OCI-LY3 (cell line): ENCODE measurements around the gene KRT80.

Experiments used
- EZH2phosphoT487 ChIP-seq: fragments of 200-600 bp; shearing (Covaris generic); IDR thresholded peaks from 2 replicates; pipeline ENCODE4 v1.6.1; 2018; ENCODE audit warnings: antibody characterized with exemption, mixed run types, low read depth
- TF ChIP-seq, protein P1 (sequence below): fragments of 200-600, 300-600 bp; sonication (generic); IDR thresholded peaks from 2 replicates; pipeline ENCODE4 v1.5.1; 2014; ENCODE audit warnings: antibody characterized with exemption, low read length, low read depth

DNA sequence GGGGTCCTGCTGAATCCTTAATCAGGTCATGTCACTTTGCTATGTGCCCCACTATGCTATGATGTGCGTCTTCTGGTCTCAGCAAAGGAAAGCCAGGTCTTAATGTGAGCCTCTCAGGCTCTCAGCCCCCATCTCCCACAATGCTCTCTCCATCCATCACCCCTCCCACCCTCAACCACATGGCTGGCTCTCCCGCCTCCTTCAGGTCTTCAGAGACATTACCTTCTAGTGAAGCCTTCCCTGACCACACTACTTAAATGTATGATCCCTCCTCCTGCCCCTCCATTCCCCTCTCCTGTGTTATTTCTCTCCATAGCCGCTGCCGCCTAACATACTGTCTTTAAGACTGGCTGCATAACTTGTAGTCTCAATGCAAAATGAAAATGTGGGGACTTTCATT is 50.5 kb downstream of the KRT80 start:
- TF ChIP-seq, protein P1, sequence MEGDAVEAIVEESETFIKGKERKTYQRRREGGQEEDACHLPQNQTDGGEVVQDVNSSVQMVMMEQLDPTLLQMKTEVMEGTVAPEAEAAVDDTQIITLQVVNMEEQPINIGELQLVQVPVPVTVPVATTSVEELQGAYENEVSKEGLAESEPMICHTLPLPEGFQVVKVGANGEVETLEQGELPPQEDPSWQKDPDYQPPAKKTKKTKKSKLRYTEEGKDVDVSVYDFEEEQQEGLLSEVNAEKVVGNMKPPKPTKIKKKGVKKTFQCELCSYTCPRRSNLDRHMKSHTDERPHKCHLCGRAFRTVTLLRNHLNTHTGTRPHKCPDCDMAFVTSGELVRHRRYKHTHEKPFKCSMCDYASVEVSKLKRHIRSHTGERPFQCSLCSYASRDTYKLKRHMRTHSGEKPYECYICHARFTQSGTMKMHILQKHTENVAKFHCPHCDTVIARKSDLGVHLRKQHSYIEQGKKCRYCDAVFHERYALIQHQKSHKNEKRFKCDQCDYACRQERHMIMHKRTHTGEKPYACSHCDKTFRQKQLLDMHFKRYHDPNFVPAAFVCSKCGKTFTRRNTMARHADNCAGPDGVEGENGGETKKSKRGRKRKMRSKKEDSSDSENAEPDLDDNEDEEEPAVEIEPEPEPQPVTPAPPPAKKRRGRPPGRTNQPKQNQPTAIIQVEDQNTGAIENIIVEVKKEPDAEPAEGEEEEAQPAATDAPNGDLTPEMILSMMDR = no peak
- no peak for TF ChIP-seq EZH2phosphoT487
